Right ventricle myocardium inferior (tissue), 1 donor: ENCODE data around the gene CRLF2. TPM values are rescaled to one million over a fixed set of nuclear protein-coding genes. Genes with fewer than 3 reads are reported as not detected.
A peak's percentile ranks its signal among the peaks of the same experiment; 100 is the strongest.
"Not testable (repeated sequence)": the region's sequence is repeated elsewhere in the genome, so short reads cannot be mapped to it uniquely, and the experiment has no call there.

Experiments
- ATAC-seq: fragments of 200-7000 bp; cut with Tn5 transposase; one replicate; pipeline ENCODE4 v1.9.1; 2020; ENCODE audit warnings: mild to moderate bottlenecking, moderate library complexity
- DNase-seq: peaks from one replicate; pipeline ENCODE4 v3.0.0; 2021; ENCODE audit errors: missing footprints
- intact Hi-C: fragments of 100-400 bp; cut with DNase I; formaldehyde crosslinking; loops from one replicate; pipeline ENCODE4 v1.11.0; 2022
- long read RNA-seq: library from polyadenylated mRNA; unstranded; transcript quantifications from one replicate; pipeline ENCODE4 v2.0.0, GENCODE V29; 2021
- total RNA-seq: library from RNA; stranded (reverse); fragmentation: NEBNext Ultra II Directional; extraction: Animal tissue kit (Norgen Biotek cat#: 25700); gene quantifications from one replicate; pipeline ENCODE4 v1.2.1, GENCODE V29; 2021
- donor health status: DM: no; HTN: yes; CAD: no; lungs with severe emphysema.

Gene CRLF2, protein sequence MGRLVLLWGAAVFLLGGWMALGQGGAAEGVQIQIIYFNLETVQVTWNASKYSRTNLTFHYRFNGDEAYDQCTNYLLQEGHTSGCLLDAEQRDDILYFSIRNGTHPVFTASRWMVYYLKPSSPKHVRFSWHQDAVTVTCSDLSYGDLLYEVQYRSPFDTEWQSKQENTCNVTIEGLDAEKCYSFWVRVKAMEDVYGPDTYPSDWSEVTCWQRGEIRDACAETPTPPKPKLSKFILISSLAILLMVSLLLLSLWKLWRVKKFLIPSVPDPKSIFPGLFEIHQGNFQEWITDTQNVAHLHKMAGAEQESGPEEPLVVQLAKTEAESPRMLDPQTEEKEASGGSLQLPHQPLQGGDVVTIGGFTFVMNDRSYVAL
- not detected for total RNA-seq
- long read RNA-seq, result 0 reads

- intact Hi-C loops, result no loop called here
- no peak for DNase-seq
- no peak for ATAC-seq
Observed at GRCh38 chrX:1212532-1212931, at the start of gene CRLF2. Gene CRLF2 (minus strand): TSS chrX:1212649. CDS start chrX:1212634, 15 bp downstream.

- peak; percentile 1 for DNase-seq
- intact Hi-C loops, ATAC-seq: not testable (repeated sequence)
Observed at GRCh38 chrX:1261771-1262170, 49.3 kb upstream of the CRLF2 start.

DNA sequence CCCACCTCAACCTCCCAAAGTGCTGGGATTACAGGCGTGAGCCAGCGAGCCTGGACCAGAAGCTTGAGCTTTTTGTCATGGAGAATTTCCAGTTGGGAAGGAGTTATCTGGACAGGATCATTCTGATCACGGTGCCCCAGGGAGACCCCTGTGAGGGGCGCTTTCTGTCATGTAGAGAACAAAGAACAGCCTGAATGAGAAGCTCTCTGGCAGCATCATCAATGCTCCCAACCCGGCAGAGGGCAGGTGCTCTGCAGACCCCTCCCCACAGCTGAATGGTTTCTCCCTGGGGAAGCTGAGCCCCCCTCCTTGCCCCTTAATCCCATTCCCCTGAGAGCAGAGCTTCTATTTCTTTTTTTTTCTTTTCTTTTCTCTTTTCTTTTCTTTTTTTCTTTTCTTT is 48.8 kb upstream of the CRLF2 start:
- DNase-seq, result peak; percentile 7
- intact Hi-C loops, result no loop called here
- ATAC-seq, result no peak

DNA sequence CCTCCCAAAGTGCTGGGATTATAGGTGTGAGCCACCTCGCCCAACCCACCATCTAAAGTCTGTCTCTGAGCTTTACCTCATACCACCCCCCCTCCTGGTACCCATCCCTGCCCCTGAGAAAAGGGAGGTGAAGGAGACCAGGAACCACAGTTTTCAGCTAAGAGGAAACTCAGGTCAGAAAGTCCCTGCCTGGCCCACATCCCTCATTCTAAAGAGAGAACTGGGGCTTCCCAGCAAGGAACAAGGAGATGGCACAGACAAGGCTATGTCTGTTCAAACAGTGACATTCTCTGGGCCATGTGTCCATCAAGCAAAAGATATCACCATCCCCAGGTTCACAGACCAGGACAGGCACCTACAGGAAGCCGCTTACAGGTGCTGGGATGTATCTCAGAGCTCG is 40.4 kb upstream of the CRLF2 start:
- ATAC-seq (no peak), DNase-seq (no peak)
- intact Hi-C loops, result no loop called here

DNA sequence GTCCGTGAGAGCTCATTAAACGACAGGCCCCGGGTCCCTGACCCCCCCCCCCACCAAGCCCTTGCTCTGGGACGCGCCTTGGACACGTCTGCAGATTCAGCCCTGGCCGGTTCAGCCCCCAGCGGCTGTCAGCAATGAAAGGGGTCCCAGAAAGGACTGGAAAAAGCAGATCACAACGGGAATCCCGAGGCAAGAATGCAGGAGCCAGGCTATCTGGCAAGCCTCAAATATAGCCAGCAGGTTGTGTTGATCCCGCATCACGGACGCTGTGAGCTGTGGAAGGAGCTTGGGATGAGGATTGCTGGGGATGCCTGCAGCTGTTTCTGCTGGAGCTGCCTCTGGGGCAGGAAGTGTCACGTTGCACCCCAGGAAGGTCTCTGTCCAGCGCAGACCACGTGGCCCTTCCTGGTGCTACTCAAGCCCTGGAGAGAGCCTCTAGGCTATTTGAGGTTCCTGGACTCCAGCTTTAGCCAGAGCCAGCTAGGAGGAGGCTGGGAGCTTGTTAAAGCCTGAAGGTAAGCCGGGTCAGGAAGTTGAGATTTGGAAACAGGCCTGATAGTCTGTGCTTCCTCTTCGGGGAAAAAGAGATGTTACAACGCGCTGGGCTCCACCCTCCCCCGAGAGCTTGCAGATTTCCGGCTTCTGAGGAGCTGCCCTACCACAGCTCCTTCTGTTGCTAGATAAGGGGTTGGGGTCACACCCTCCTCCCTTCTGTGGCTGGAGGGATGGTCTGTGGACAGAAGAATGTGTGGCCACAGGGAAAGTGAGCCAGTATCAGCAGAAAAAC is 36.8 kb upstream of the CRLF2 start:
- intact Hi-C loops, result no loop called here
- DNase-seq, result peak; percentile 89
- ATAC-seq, result peak; percentile 84

GRCh38 chrX:1248331-1249061 is 36.0 kb upstream of the CRLF2 start:
- DNase-seq (no peak), ATAC-seq (no peak)
- intact Hi-C loops, result no loop called here

- intact Hi-C loops, result no loop called here
Observed at GRCh38 chrX:1246816-1247215, 34.4 kb upstream of the CRLF2 start.

GRCh38 chrX:1244164-1245076 is 32.0 kb upstream of the CRLF2 start:
- DNase-seq, result no peak
- ATAC-seq, result no peak
- intact Hi-C loops, result no loop called here

More at GRCh38 chrX:1246816-1247215, 34.4 kb upstream of the CRLF2 start:
- DNase-seq (peak; percentile 90), ATAC-seq (peak; percentile 42)

DNA sequence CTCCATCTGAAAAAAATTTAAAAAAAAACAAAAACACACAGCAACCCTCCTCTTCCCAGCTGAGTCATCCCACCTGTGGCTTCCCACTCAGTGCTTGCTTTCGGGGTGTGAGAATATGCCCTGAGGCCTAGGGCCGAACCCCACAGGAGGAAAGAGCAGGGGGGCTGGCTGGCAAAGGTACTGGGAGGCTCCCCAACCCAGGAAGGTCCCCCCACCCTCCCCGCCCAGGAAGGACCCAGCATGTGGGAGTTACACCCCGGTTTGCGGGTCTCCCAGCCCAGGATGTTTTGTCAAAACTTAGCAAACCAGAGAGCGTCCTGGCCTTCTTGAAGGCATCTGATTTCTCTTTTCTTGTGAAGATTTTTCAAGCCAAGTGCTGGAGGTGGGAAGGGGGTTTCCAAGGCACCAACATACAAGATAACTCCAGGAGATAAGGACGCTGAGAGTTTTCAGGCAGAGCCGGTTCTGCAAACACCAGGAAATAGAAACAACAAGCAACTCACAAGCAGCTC is 30.5 kb upstream of the CRLF2 start:
- ATAC-seq, result no peak
- intact Hi-C loops, result no loop called here
- DNase-seq, result no peak

- DNase-seq, ATAC-seq, intact Hi-C loops: not testable (repeated sequence)
Observed at GRCh38 chrX:1240551-1240950, 28.1 kb upstream of the CRLF2 start.

DNA sequence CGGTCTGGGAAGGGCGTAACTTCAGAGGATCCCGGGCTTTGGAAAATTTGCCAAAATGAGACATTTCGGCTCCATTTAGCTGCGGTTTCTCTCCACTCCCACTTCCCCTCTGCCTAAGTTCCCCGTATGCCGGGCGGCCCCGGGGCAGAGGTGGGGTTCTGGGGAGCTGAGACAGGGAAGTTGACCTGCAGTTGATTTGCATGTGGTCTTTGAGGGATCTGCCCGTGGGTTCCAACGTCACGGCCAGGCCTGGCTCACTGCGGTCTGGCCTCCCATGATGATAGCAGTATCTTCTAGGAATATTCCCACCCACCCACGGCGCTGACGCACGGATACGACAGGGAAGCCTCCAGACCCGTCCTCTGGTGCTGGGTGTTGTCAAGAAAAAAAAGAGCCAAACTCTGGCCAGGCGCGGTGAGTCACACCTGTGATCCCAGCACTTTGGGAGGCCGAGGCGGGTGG is 27.3 kb upstream of the CRLF2 start:
- ATAC-seq (peak; percentile 48), DNase-seq (peak; percentile 90)
- intact Hi-C loops, result no loop called here

DNA sequence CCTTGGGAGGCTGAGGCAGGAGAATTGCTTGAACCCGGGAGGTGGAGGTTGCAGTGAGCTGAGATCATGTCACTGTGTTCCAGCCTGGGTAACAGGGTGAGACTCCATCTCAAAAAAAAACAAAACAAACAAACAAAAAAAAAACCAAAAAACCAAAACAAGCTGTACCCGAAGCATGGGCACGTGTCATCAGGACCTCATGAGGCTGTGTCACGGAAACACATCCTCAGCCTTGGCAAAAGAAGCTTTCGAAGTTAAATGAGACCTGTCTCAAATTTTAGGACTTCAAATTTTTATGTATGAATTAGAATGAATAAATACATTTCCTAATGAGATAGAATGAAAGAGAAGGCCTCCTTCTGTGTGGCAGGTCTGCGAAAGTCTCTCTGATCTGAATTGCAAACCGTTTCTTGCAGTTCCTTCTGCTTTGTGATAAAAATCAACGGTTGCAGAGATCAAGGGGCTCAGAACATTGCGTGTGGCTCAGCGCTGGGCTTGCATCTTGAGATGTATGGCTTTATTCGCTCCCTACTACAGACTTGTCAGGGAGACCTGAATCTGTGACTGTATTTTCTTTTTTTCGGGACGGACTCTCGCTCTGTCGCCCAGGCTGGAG is 19.5 kb upstream of the CRLF2 start:
- DNase-seq (no peak), ATAC-seq (no peak)
- intact Hi-C loops, result no loop called here

DNA sequence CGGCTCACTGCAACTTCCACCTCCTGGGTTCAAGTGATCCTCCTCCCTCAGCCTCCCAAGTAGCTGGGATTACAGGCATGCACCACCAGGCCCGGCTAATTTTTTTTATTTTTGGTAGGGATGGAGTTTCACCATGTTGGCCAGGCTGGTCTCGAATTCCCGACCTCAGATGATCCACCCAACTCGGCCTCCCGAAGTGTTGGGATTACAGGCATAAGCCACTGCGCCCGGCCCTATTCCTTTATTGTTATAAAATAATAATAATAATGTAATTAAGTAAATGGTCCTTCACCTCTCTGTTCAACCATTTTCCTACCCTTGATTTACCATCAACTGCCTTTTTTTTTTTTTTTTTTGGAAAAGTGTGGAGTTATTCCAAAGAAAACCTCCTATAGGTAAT is 15.7 kb upstream of the CRLF2 start:
- ATAC-seq, DNase-seq, intact Hi-C loops: not testable (repeated sequence)

DNA sequence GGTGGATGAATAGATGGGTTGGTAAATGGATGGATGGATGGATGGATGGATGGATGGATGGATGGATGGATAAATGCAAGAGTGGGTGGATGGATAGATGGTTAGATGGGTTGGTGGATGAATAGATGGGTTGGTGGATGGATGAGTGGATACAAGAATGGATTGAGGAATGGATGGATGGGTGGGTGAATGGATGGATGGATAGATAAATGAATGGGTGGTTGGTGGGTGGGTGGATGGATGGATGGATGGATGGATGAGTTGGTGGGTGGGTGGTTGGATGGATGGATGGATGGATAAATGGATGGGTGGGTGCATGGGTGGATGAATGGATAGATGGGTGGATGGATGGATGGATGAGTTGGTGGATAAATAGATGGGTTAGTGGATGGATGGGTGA is 13.8 kb upstream of the CRLF2 start:
- intact Hi-C loops, result no loop called here
- DNase-seq, result no peak
- ATAC-seq, result no peak

DNA sequence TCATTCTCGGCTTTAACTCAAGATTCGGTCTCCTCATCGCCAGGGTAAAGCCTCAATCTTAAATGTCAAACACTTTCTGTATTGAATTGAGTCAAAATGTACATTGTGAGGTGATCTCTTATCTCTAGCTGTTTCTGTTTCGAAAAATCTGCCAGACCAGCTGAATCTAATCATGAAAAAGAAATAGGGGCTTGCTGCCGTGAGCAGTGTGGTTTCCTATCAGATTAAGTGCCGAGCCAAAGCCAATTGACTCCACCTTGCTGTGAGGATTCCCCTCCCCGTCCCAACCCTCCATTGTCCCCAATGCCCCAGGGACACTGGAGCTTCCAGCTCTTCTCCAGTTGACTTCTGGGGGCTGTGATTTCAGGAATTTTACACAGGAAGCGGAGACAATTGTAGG is 12.5 kb upstream of the CRLF2 start:
- DNase-seq, result no peak
- ATAC-seq, result no peak
- intact Hi-C loops, result no loop called here

GRCh38 chrX:1223242-1223600 is 10.8 kb upstream of the CRLF2 start:
- intact Hi-C loops, result no loop called here
- DNase-seq (no peak), ATAC-seq (no peak)

GRCh38 chrX:1222531-1223241 is 10.2 kb upstream of the CRLF2 start:
- intact Hi-C loops, result no loop called here
- DNase-seq (no peak), ATAC-seq (no peak)
